NCI-H2029 (cell line): ENCODE measurements around the gene APOL5.
"Not testable (repeated sequence)": the region's sequence is repeated elsewhere in the genome, so short reads cannot be mapped to it uniquely, and the experiment has no call there.

Experiments
- DNase-seq: peaks from one replicate; lab custom pipeline; 2025; lab: John Stamatoyannopoulos, UW

APOL5 gene, protein sequence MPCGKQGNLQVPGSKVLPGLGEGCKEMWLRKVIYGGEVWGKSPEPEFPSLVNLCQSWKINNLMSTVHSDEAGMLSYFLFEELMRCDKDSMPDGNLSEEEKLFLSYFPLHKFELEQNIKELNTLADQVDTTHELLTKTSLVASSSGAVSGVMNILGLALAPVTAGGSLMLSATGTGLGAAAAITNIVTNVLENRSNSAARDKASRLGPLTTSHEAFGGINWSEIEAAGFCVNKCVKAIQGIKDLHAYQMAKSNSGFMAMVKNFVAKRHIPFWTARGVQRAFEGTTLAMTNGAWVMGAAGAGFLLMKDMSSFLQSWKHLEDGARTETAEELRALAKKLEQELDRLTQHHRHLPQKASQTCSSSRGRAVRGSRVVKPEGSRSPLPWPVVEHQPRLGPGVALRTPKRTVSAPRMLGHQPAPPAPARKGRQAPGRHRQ

DNA sequence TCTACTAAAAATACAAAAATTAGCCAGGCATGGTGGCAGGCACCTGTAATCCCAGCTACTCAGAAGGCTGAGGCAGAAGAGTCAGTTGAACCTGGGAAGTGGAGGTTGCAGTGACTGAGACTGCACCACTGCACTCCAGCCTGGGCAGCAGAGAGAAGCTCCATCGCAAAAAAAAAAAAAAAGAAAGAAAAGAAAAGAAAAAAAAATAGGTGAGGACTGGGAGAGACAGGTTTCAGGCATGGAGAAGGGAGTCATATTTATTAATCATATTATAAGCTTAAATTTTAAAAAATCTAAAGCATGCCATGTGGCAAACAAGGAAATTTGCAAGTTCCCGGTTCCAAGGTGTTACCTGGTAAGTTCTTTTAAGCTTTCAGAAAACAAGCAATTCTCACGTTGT, at the start of gene APOL5:
TSS of gene APOL5 (plus strand) at position 301 of the 400 bp plus-strand sequence. CDS start at position 301, 0 bp downstream.
- no peak for DNase-seq

- no peak for DNase-seq
Measured at GRCh38 chr22:35674335-35674734, 43.3 kb upstream of the APOL5 start.

GRCh38 chr22:35676065-35676464, 41.6 kb upstream of the APOL5 start:
- DNase-seq: not testable (repeated sequence)

DNA sequence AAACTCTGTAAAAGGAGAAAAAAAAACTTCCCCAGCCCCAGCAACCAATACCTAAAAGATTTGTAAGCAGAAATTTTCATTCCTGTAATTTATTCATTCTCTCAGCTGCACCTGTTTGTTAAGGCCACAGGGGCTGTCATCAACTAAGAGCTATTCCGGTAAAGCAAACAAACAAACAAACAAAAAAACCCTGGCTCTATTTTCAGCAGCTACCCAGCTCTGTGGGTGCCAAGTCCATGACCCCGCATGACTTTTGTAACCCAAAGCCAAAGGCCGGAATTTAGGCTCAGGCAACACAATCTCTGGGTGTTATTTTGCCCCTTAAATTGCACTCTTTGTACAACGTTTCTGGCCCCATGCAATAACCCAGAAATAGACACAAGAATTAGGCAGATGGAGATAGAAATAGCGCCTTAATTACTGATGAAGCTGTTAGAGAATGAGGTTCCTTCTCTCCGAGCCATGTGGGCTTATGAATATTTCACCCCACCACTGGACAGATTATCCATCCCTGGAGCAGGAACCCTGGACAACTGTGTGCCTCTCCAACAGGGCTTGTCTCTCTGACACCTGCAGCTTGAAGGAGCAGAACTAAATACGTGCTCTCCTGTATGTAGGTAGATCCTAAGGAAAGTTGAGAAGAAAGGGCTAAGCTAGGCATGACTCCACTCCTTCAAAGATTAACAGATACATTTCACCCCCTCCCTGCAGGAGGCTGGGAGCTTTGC, 40.0 kb upstream of the APOL5 start:
- DNase-seq: no peak

GRCh38 chr22:35678836-35679235, 38.8 kb upstream of the APOL5 start:
- DNase-seq: no peak

- DNase-seq: not testable (repeated sequence)
Measured at GRCh38 chr22:35679492-35679891, 38.2 kb upstream of the APOL5 start.

DNA sequence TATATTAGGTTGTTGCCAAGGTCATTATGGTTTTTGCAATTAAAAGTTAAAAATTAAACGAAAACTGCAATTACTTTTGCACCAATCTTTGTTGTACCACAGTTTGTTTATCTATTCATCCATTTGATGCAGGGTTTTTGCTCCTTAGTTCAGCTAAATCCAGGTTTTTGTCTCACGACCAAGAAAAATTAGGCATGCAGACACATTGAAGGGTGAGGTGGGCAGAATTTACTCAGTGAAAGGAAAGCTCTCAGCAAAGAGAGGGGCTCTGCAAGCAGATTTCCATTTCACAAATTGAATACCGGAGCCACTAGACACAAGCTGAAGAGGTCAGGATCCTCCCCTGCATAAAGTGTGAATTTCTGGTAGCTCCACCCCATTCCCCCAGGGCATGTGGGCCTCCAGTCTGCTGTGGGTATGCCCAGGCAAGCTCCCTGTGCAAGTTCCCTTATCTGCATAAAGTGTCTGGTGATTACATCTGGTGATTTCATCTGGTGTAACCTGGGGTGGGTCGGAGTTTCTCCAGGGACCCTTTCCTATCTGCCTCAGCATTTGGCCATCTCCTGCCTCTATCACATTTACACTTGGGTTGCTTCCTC, 36.1 kb upstream of the APOL5 start:
- no peak for DNase-seq

DNA sequence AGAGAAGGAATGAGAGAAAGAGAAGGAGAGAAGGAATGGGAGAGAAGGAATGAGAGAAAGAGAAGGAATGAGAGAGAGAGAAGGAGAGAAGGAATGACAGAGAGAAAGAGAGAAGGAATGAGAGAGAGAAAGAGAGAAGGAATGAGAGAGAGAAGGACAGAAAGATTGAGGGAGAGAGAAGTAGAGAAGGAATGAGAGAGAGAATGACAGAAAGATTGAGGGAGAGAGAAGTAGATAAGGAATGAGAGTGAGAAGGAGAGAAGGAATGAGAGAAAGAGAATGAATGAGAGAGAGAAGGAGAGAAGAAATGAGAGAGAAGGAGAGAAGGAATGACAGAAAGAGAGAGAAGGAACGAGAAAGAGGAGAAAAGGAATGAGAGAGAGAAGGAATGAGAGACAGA, 34.1 kb upstream of the APOL5 start:
- no peak for DNase-seq

GRCh38 chr22:35684270-35684700, 33.4 kb upstream of the APOL5 start:
- DNase-seq: peak; percentile 13

GRCh38 chr22:35684732-35685131, 32.9 kb upstream of the APOL5 start:
- DNase-seq: no peak

DNA sequence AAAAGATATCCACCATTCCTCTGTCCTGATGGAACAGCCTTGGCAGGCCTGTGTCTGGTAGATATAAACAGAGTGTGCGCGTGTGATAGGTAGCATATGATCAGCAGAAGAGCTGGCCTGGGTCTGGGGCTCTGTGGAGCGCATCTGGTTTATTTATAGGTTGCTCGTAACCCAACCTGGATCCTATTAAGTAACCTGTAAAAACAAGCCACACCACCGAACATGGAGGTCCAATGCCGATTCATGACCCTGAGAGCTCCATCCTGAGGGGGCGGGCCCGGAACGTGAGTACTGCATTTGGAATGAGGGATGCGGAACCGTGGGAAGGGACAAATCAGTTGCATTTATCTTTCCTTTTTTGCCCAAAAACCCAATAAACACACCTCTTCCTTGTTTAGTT, 31.9 kb upstream of the APOL5 start:
- DNase-seq: no peak

DNA sequence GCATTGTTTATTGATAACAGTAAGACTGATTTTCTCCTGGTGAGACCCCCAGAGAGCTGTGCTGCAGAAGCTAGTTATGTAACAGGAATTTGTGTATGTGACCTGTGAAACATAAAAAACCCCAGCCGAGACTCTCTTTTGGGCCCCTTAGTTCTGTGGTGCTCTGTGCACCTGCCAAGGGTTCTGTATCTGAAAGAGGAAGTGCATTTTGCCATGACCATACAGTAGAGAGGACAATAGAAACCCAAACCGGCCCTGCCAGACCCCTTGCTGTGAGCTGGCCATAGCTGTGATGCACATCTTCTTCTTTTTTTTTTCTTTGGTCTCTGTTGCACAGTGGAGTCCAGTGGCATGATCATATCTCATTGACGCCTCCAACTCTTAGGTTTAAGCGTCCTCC, 31.4 kb upstream of the APOL5 start:
- DNase-seq: no peak

- DNase-seq: no peak
Measured at GRCh38 chr22:35687461-35687860, 30.2 kb upstream of the APOL5 start.

DNA sequence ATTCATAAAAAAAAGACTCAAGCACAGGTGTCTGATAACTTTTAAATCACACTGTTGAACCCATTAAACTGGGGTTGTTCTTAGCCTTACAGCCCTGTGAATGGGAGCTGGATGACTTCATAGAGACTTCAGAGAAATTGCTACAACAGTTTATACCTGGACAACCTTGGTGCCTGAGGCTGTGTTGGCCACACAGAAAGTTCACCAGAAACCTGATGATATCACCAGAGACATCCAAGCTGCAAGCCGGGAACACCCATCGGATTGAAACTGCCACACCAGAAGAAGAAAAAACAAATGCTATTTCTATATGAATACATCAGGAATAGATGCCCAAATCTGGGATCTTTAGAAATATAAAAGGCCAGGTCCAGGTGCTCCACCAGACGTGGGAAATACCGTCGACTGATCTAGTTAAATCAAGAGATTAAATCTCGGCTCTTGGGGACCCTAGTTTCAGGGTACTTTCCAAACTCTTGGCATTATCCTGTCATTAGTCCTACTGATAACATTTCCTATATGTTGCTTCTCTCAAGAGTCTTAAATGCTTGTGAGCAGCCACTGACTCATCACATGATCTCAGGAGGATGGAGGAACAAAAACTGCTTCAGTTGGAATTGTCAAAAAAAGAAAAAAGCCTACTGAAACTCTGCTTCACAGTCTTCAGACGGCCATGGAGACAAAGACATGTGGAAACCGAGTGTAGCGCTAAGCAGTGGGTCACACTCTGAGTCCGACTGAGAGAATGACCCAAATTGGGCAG, 28.6 kb upstream of the APOL5 start:
- DNase-seq: no peak

DNA sequence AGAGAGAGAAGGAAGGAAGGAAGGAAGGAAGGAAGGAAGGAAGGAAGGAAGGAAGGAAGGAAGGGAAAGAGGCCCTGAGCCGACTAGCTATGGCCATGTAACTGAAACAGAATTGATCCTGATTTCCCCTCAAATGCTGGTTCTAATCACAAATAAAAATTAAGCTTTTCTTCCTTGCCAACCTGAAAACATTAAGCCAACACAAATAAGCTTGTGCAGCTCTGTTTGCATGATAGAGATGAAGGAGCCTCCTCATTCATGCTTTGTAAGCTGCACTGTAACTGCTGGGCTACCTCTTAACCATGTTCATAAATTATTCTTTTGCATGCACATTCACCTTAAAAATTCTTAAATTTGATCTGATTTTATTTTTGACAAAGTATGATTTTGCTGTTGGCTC, 27.7 kb upstream of the APOL5 start:
- DNase-seq: no peak

- DNase-seq: no peak
Measured at GRCh38 chr22:35695202-35695601, 22.5 kb upstream of the APOL5 start.

- DNase-seq: no peak
Measured at GRCh38 chr22:35697142-35697541, 20.5 kb upstream of the APOL5 start.

DNA sequence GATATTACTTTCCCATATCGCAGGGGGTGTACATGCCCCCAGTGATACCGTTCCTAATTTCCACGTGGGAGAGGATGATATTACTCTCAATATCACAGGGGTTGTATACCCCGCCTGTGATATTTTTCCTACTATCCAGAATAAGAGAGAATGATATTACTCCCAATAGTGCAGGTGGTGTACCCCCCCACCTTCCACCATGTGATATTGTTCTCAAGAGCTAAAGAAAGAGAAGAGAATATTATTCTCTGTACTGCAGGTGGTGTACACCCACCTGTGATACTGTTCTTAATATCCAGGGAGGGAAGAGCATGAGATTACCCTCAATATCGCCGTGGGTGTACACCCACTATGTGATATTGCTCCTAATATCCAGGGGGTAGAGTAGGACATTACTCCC, 17.8 kb upstream of the APOL5 start:
- DNase-seq: not testable (repeated sequence)

DNA sequence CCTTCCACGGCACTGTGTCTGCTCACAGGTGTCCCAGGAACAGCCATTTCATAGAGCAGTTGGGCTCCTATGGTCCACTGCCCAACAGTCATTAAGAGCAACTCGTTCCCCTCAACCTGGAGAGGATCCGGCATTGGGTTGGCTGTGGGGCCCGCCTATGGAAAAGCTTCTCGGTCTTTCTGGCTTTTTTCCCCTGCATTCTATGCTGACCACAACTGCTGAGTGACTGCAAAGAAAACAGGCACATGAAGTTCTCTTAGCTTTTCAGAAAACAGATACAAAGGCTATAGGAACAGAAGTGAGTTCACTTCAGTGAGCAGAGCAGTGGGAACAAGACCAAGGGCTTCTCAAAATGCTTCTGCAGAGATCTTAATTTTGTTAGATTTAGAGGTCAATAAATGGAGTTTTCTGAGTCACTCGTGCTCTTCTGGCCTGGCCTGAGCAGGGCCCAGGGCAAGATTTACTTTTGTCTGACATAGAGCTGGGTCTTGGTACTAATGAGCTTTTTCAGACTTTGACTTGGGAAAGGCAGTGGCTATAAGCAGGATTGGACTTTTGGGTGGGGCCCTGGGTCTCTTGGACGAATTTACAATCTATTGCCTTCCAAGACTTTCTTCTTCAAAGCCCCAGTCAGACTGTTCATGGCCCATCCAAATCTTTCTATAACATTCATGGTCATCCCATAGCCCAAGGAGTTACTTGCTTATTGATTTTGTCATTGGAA, 13.6 kb upstream of the APOL5 start:
- no peak for DNase-seq

DNA sequence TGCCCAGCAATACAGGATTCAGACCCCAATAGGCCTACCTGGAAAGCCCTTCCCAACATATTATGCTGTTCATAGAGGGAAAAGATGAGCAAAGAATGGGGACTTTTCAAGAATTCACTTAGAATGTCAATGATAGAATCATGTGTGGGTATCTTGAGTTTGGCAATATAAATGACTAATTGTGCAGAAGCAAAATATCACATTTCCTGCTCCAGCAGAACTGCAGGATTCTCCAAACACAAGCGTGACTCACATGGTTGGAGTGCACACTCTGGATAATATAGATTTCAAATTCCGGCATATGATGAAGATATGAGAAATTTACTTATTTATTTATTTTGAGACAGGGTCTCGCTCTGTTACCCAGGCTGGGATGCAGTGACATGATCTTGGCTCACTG, 12.5 kb upstream of the APOL5 start:
- DNase-seq: no peak

- no peak for DNase-seq
Measured at GRCh38 chr22:35708453-35708852, 9.2 kb upstream of the APOL5 start.
